H9 (cell line): ENCODE measurements around the gene SELENOW. TPM values are rescaled to one million over a fixed set of nuclear protein-coding genes. Genes with fewer than 3 reads are reported as not detected.
A peak's percentile ranks its signal among the peaks of the same experiment; 100 is the strongest.

Source experiments
- DNase-seq: peaks from one replicate; pipeline ENCODE4 v3.0.0-alpha.2; 2017
- H2AFZ ChIP-seq: one replicate; pipeline ENCODE4 v1.6.1; 2013; ENCODE audit warnings: mild to moderate bottlenecking, low read length, control low read depth, moderate library complexity
- H2AK5ac ChIP-seq: 2 replicates; pipeline ENCODE4 v1.6.1; 2013; ENCODE audit warnings: low read length, control low read depth, mixed read lengths; ENCODE audit not compliant: insufficient read length
- H2BK120ac ChIP-seq: one replicate; pipeline ENCODE4 v1.6.1; 2013; ENCODE audit warnings: low read depth, mild to moderate bottlenecking, low read length, control low read depth, inconsistent platforms; ENCODE audit not compliant: poor library complexity, severe bottlenecking
- H2BK12ac ChIP-seq: 2 replicates; pipeline ENCODE4 v1.6.1; 2013; ENCODE audit warnings: low read length, control low read depth, mixed read lengths, low read depth; ENCODE audit not compliant: insufficient read length
- H2BK15ac ChIP-seq: 2 replicates; pipeline ENCODE4 v1.6.1; 2013; ENCODE audit warnings: low read depth, low read length, control low read depth
- H2BK20ac ChIP-seq: one replicate; pipeline ENCODE4 v1.6.1; 2013; ENCODE audit warnings: low read depth, mild to moderate bottlenecking, low read length, control low read depth, inconsistent platforms; ENCODE audit not compliant: poor library complexity, severe bottlenecking
- H2BK5ac ChIP-seq: 2 replicates; pipeline ENCODE4 v1.6.1; 2013; ENCODE audit warnings: low read length, control low read depth, mixed read lengths; ENCODE audit not compliant: insufficient read length
- H3K14ac ChIP-seq: 2 replicates; pipeline ENCODE4 v1.6.1; 2013; ENCODE audit warnings: low read length, control low read depth; ENCODE audit not compliant: insufficient read depth
- H3K18ac ChIP-seq: 2 replicates; pipeline ENCODE4 v1.6.1; 2013; ENCODE audit warnings: low read depth, mild to moderate bottlenecking, mixed read lengths, low read length, control low read depth; ENCODE audit not compliant: insufficient read length
- H3K23ac ChIP-seq: 2 replicates; pipeline ENCODE4 v1.6.1; 2013; ENCODE audit warnings: low read length, control low read depth, mixed read lengths, low read depth; ENCODE audit not compliant: insufficient read length
- H3K23me2 ChIP-seq: 2 replicates; pipeline ENCODE4 v1.6.1; 2013; ENCODE audit warnings: low read depth, mild to moderate bottlenecking, mixed read lengths, low read length, control low read depth; ENCODE audit not compliant: insufficient read length, poor library complexity, severe bottlenecking
- H3K27ac ChIP-seq: 2 replicates; pipeline ENCODE4 v1.5.1; 2013; ENCODE audit warnings: low read length, control low read depth, mixed read lengths, low read depth; ENCODE audit not compliant: insufficient read length
- H3K27me3 ChIP-seq: 2 replicates; pipeline ENCODE4 v1.6.1; 2013; ENCODE audit warnings: low read length, control low read depth, inconsistent platforms; ENCODE audit not compliant: insufficient read depth
- H3K4ac ChIP-seq: 2 replicates; pipeline ENCODE4 v1.6.1; 2013; ENCODE audit warnings: low read depth, mild to moderate bottlenecking, control low read depth, inconsistent platforms, low read length, moderate library complexity
- H3K4me1 ChIP-seq: 2 replicates; pipeline ENCODE4 v1.6.1; 2013; ENCODE audit warnings: low read length, control low read depth, inconsistent platforms; ENCODE audit not compliant: insufficient read depth
- H3K4me2 ChIP-seq: 2 replicates; pipeline ENCODE4 v1.6.1; 2013; ENCODE audit warnings: low read length, control low read depth, mixed read lengths; ENCODE audit not compliant: insufficient read length, insufficient read depth
- H3K56ac ChIP-seq: 2 replicates; pipeline ENCODE4 v1.6.1; 2013; ENCODE audit warnings: low read depth, mild to moderate bottlenecking, mixed read lengths, low read length, control low read depth; ENCODE audit not compliant: insufficient read length
- H3K79me1 ChIP-seq: 2 replicates; pipeline ENCODE4 v1.6.1; 2013; ENCODE audit warnings: low read depth, mild to moderate bottlenecking, moderate library complexity, low read length, control low read depth, inconsistent platforms; ENCODE audit not compliant: insufficient read depth, poor library complexity, severe bottlenecking
- H3K79me2 ChIP-seq: 2 replicates; pipeline ENCODE4 v1.6.1; 2013; ENCODE audit warnings: low read length, control low read depth, inconsistent platforms; ENCODE audit not compliant: insufficient read depth
- H3K9ac ChIP-seq: 2 replicates; pipeline ENCODE4 v1.6.1; 2013; ENCODE audit warnings: low read length, control low read depth, mixed read lengths; ENCODE audit not compliant: insufficient read length; ENCODE audit errors: extremely low read depth
- H3K9me3 ChIP-seq: one replicate; pipeline ENCODE4 v1.6.1; 2013; ENCODE audit warnings: low read depth, low read length, inconsistent platforms; ENCODE audit not compliant: control insufficient read depth
- H3T11ph ChIP-seq: one replicate; pipeline ENCODE4 v1.6.1; 2013; ENCODE audit warnings: mild to moderate bottlenecking, low read length, control low read depth, inconsistent platforms
- H4K20me1 ChIP-seq: one replicate; pipeline ENCODE4 v1.6.1; 2013; ENCODE audit not compliant: control insufficient read depth, insufficient read length, insufficient read depth
- H4K5ac ChIP-seq: 2 replicates; pipeline ENCODE4 v1.6.1; 2013; ENCODE audit warnings: low read depth, mild to moderate bottlenecking, mixed read lengths, low read length, control low read depth; ENCODE audit not compliant: insufficient read length
- H4K8ac ChIP-seq: replicated peaks from 2 replicates; pipeline ENCODE4 v1.6.1; 2013; ENCODE audit warnings: low read length, control low read depth, mixed read lengths, low read depth; ENCODE audit not compliant: insufficient read length
- H4K91ac ChIP-seq: 2 replicates; pipeline ENCODE4 v1.6.1; 2013; ENCODE audit warnings: low read depth, mild to moderate bottlenecking, moderate library complexity, mixed read lengths, low read length, control low read depth; ENCODE audit not compliant: insufficient read length
- H3K27ac Mint-ChIP-seq, 3 experiments: 2 replicates in 2 of 3; 3 replicates in 1 of 3; pipeline ENCODE4 v1.8.0; 2020 to 2021; ENCODE audit warnings: mixed read lengths in 3 of 3, mild to moderate bottlenecking in 1 of 3, moderate library complexity in 1 of 3
- H3K27me3 Mint-ChIP-seq: 2 replicates; pipeline ENCODE4 v1.8.0; 2021; ENCODE audit warnings: low read depth, mild to moderate bottlenecking, moderate library complexity, mixed read lengths
- H3K36me3 Mint-ChIP-seq, 3 experiments: 2 replicates in 2 of 3; 3 replicates in 1 of 3; pipeline ENCODE4 v1.8.0; 2020 to 2021; ENCODE audit warnings: low read depth in 3 of 3, mixed read lengths in 3 of 3; ENCODE audit not compliant: insufficient read depth in 1 of 3
- H3K4me1 Mint-ChIP-seq, 2 experiments: 2 replicates each; pipeline ENCODE4 v1.8.0; 2020; ENCODE audit warnings: mixed read lengths in 2 of 2
- H3K4me3 Mint-ChIP-seq, 2 experiments: 2 replicates in 1 of 2; 3 replicates in 1 of 2; pipeline ENCODE4 v1.8.0; 2020 to 2021; ENCODE audit warnings: mild to moderate bottlenecking in 2 of 2, mixed read lengths in 2 of 2, moderate library complexity in 1 of 2
- H3K9me3 Mint-ChIP-seq, 2 experiments: 2 replicates in 1 of 2; 3 replicates in 1 of 2; pipeline ENCODE4 v1.8.0; 2020; ENCODE audit warnings: mild to moderate bottlenecking in 2 of 2, mixed read lengths in 2 of 2, moderate library complexity in 1 of 2
- WGBS: extraction: QIAGEN DNeasy Blood & Tissue Kit; methylation state at CpG from one replicate; pipeline ENCODE4 v1.1.7; 2013; ENCODE audit warnings: missing lambda C conversion rate, low lambda C conversion rate, mixed read lengths; ENCODE audit not compliant: insufficient read length; ENCODE audit errors: extremely low coverage; 5-methylcytosine and 5-hydroxymethylcytosine counted together
- total RNA-seq: library from RNA; stranded (reverse); gene quantifications from 2 replicates; pipeline ENCODE4 v1.2.1, GENCODE V29; 2021
- TF ChIP-seq, protein P1 (sequence below): fragments of 200-600 bp; sonication (generic); conservative IDR thresholded peaks from 3 replicates; pipeline ENCODE4 v1.8.0; 2021; ENCODE audit warnings: antibody characterized with exemption, mild to moderate bottlenecking

Gene SELENOW
- total RNA-seq, 1 experiment from 2014 or later: 388 TPM

DNA sequence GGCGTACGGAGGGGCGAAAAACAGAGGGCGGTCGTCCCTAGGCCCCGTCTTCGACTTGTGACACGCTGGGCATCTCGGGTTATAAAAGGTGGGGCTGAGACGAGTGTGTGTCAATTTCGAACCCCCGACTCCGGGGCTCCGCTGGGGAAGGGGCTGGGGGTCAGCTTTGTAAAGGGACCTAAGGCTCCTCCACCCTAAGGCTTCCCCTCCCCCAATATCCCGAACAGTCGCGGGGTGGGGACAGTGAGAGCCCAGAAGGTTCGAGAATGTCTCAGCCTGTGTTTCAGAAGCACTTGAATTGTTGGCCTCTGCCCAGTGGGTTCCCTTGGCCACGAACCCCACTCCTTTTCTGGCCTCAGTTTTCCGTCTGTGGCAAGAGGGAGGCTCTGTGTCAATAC, 450 bp downstream of the SELENOW start:
- Histone ChIP-seq H2BK20ac (no peak overlapping the region), H3K23me2 (peaks cover 8% of the 10 kb centered on the region), H3K9ac (peak overlapping the region; percentile 90), H2AK5ac (peak overlapping the region; percentile 27), H3K23ac (no peak overlapping the region), H4K91ac (no peak overlapping the region), H3K18ac (peak overlapping the region; percentile 72), H2BK12ac (no peak overlapping the region), H3T11ph (no peak overlapping the region), H4K20me1 (peaks cover 5% of the 10 kb centered on the region), H3K79me1 (peaks cover 8% of the 10 kb centered on the region), H3K4me1 (peaks cover 6% of the 10 kb centered on the region; the same call in 1 of the 2 replicates), H3K27me3 (no peaks in the 10 kb centered on the region), H3K27ac (no peak overlapping the region), H2BK5ac (no peak overlapping the region), H3K9me3 (no peaks in the 10 kb centered on the region), H2BK120ac (no peak overlapping the region), H2BK15ac (no peak overlapping the region), H4K8ac (no peak overlapping the region), H4K5ac (no peak overlapping the region), H3K4ac (no peak overlapping the region), H3K56ac (no peak overlapping the region), H3K4me2 (peak overlapping the region; percentile 100), H3K79me2 (peaks cover 8% of the 10 kb centered on the region; the same call in 1 of the 2 replicates), H3K14ac (peak overlapping the region; percentile 100), H2AFZ (no peak overlapping the region)
- DNase-seq: no peak
- TF ChIP-seq, protein P1, sequence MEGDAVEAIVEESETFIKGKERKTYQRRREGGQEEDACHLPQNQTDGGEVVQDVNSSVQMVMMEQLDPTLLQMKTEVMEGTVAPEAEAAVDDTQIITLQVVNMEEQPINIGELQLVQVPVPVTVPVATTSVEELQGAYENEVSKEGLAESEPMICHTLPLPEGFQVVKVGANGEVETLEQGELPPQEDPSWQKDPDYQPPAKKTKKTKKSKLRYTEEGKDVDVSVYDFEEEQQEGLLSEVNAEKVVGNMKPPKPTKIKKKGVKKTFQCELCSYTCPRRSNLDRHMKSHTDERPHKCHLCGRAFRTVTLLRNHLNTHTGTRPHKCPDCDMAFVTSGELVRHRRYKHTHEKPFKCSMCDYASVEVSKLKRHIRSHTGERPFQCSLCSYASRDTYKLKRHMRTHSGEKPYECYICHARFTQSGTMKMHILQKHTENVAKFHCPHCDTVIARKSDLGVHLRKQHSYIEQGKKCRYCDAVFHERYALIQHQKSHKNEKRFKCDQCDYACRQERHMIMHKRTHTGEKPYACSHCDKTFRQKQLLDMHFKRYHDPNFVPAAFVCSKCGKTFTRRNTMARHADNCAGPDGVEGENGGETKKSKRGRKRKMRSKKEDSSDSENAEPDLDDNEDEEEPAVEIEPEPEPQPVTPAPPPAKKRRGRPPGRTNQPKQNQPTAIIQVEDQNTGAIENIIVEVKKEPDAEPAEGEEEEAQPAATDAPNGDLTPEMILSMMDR: no peak
- no peaks in the 10 kb centered on the region for H3K9me3 Mint-ChIP-seq
- H3K4me1 Mint-ChIP-seq: peaks cover 9 to 26% of the 10 kb centered on the region in 2 experiments
- H3K27ac Mint-ChIP-seq: peak overlapping the region in 2 of 3 experiments; percentile 57 to 96; a peak in 3 of 7 replicates
- peak overlapping the region; percentile 92 to 97 for H3K4me3 Mint-ChIP-seq
- no peaks in the 10 kb centered on the region for H3K27me3 Mint-ChIP-seq
- no CpG with 5 or more reads among the region's 20 CpGs for WGBS
- peaks cover 27 to 40% (median 39%) of the 10 kb centered on the region in 3 experiments; a peak in 6 of 7 replicates for H3K36me3 Mint-ChIP-seq
